Activated naive CD8-positive, alpha-beta T cell treated with anti-CD3 and anti-CD28 coated beads for 36 hours (primary cell): Measurements from ENCODE around the gene CYP3A4. TPM values are rescaled to one million over a fixed set of nuclear protein-coding genes. Genes with fewer than 3 reads are reported as not detected.
A peak's percentile ranks its signal among the peaks of the same experiment; 100 is the strongest.
"Not testable (repeated sequence)": the region's sequence is repeated elsewhere in the genome, so short reads cannot be mapped to it uniquely, and the experiment has no call there.

Experiments
- DNase-seq: peaks from one replicate; pipeline ENCODE4 v3.0.0; 2021
- H3K27ac Mint-ChIP-seq: one replicate; pipeline ENCODE4 v1.8.0; 2022; ENCODE audit warnings: mild to moderate bottlenecking, moderate library complexity, mixed read lengths
- H3K27me3 Mint-ChIP-seq: one replicate; pipeline ENCODE4 v1.8.0; 2022; ENCODE audit warnings: mild to moderate bottlenecking, mixed read lengths
- H3K36me3 Mint-ChIP-seq: one replicate; pipeline ENCODE4 v1.8.0; 2021; ENCODE audit warnings: mild to moderate bottlenecking, mixed read lengths
- H3K4me1 Mint-ChIP-seq: one replicate; pipeline ENCODE4 v1.8.0; 2021; ENCODE audit warnings: mixed read lengths
- H3K4me3 Mint-ChIP-seq: one replicate; pipeline ENCODE4 v1.8.0; 2022; ENCODE audit warnings: mild to moderate bottlenecking, moderate library complexity, mixed read lengths
- H3K9me3 Mint-ChIP-seq: one replicate; pipeline ENCODE4 v1.8.0; 2022; ENCODE audit warnings: mixed read lengths
- total RNA-seq, 2 experiments: library from RNA; stranded (reverse); gene quantifications; one replicate each; pipeline ENCODE4 v1.2.3, GENCODE V29; 2021

CYP3A4 gene
- total RNA-seq, 2 experiments from 2014 or later, result not detected

- Mint-ChIP-seq H3K9me3 (no peaks in the 10 kb centered on the region), H3K4me1 (peaks cover 12% of the 10 kb centered on the region), H3K27ac (no peak overlapping the region), H3K27me3 (no peaks in the 10 kb centered on the region), H3K36me3 (peaks cover 2% of the 10 kb centered on the region), H3K4me3 (no peak overlapping the region)
- no peak for DNase-seq
Observed at GRCh38 chr7:99730238-99730810, 53.7 kb downstream of the CYP3A4 start.

- H3K4me3 Mint-ChIP-seq, result no peak overlapping the region
- H3K36me3 Mint-ChIP-seq, result peaks cover 2% of the 10 kb centered on the region
- no peaks in the 10 kb centered on the region for H3K9me3 Mint-ChIP-seq
- no peak overlapping the region for H3K27ac Mint-ChIP-seq
- no peak for DNase-seq
- peaks cover 12% of the 10 kb centered on the region for H3K4me1 Mint-ChIP-seq
- no peaks in the 10 kb centered on the region for H3K27me3 Mint-ChIP-seq
Observed at GRCh38 chr7:99729486-99730237, 54.3 kb downstream of the CYP3A4 start.

GRCh38 chr7:99728615-99729014, 55.4 kb downstream of the CYP3A4 start:
- Mint-ChIP-seq H3K27me3 (no peaks in the 10 kb centered on the region), H3K9me3 (no peaks in the 10 kb centered on the region), H3K4me3 (no peak overlapping the region), H3K4me1 (peaks cover 10% of the 10 kb centered on the region), H3K27ac (no peak overlapping the region), H3K36me3 (peaks cover 4% of the 10 kb centered on the region)
- DNase-seq, result no peak

GRCh38 chr7:99723201-99723600, 60.8 kb downstream of the CYP3A4 start:
- H3K27ac Mint-ChIP-seq, result not testable (repeated sequence)

GRCh38 chr7:99720800-99721595, 63.0 kb downstream of the CYP3A4 start:
- no peaks in the 10 kb centered on the region for H3K27me3 Mint-ChIP-seq
- H3K36me3 Mint-ChIP-seq, result peaks cover 4% of the 10 kb centered on the region
- no peak overlapping the region for H3K4me3 Mint-ChIP-seq
- H3K9me3 Mint-ChIP-seq, result no peaks in the 10 kb centered on the region
- no peak for DNase-seq
- H3K4me1 Mint-ChIP-seq, result peaks cover 17% of the 10 kb centered on the region
- no peak overlapping the region for H3K27ac Mint-ChIP-seq

More at GRCh38 chr7:99723201-99723600, 60.8 kb downstream of the CYP3A4 start:
- H3K36me3 Mint-ChIP-seq, H3K4me3 Mint-ChIP-seq, H3K27me3 Mint-ChIP-seq, H3K9me3 Mint-ChIP-seq, DNase-seq: not testable (repeated sequence)
- H3K4me1 Mint-ChIP-seq, result peaks cover 17% of the 10 kb centered on the region

- H3K27me3 Mint-ChIP-seq, result no peaks in the 10 kb centered on the region
- H3K4me1 Mint-ChIP-seq, result peaks cover 17% of the 10 kb centered on the region
- peaks cover 5% of the 10 kb centered on the region for H3K36me3 Mint-ChIP-seq
- peak overlapping the region; percentile 18 for H3K27ac Mint-ChIP-seq
- no peak overlapping the region for H3K4me3 Mint-ChIP-seq
- no peaks in the 10 kb centered on the region for H3K9me3 Mint-ChIP-seq
- no peak for DNase-seq
Observed at GRCh38 chr7:99719996-99720769, 63.8 kb downstream of the CYP3A4 start.

- Mint-ChIP-seq H3K4me3 (no peak overlapping the region), H3K27ac (no peak overlapping the region), H3K9me3 (peaks cover 3% of the 10 kb centered on the region), H3K4me1 (no peaks in the 10 kb centered on the region), H3K27me3 (no peaks in the 10 kb centered on the region), H3K36me3 (peaks cover 20% of the 10 kb centered on the region)
- DNase-seq, result no peak
Observed at GRCh38 chr7:99713995-99714570, 69.9 kb downstream of the CYP3A4 start.

GRCh38 chr7:99709838-99710578, 74.0 kb downstream of the CYP3A4 start:
- Mint-ChIP-seq H3K4me3 (no peak overlapping the region), H3K36me3 (peaks cover 34% of the 10 kb centered on the region), H3K4me1 (no peaks in the 10 kb centered on the region), H3K9me3 (peaks cover 17% of the 10 kb centered on the region), H3K27me3 (no peaks in the 10 kb centered on the region), H3K27ac (no peak overlapping the region)
- no peak for DNase-seq

- Mint-ChIP-seq H3K9me3 (peaks cover 15% of the 10 kb centered on the region), H3K27me3 (no peaks in the 10 kb centered on the region), H3K4me3 (no peak overlapping the region), H3K4me1 (no peaks in the 10 kb centered on the region), H3K27ac (no peak overlapping the region), H3K36me3 (peaks cover 27% of the 10 kb centered on the region)
- DNase-seq, result no peak
Observed at GRCh38 chr7:99709260-99709659, 74.7 kb downstream of the CYP3A4 start.

GRCh38 chr7:99707096-99707495, 76.9 kb downstream of the CYP3A4 start:
- H3K36me3 Mint-ChIP-seq, result peaks cover 31% of the 10 kb centered on the region
- no peaks in the 10 kb centered on the region for H3K27me3 Mint-ChIP-seq
- H3K4me3 Mint-ChIP-seq, result no peak overlapping the region

More at GRCh38 chr7:99707096-99707495, 76.9 kb downstream of the CYP3A4 start:
- H3K27ac Mint-ChIP-seq, result no peak overlapping the region
- DNase-seq, result no peak
- H3K9me3 Mint-ChIP-seq, result peaks cover 17% of the 10 kb centered on the region
- no peaks in the 10 kb centered on the region for H3K4me1 Mint-ChIP-seq

Other genes starting within 250 kb of the CYP3A4 start
- gene FAM200A, start 232.1 kb downstream of the CYP3A4 start, total RNA-seq, result 1 to 10 TPM; 5.6 to 6.0 TPM
- 10 to 100 TPM; 57.5 to 58.9 TPM for gene ZNF655, start 225.5 kb downstream of the CYP3A4 start, total RNA-seq
- under 1 TPM; 0.42 to 0.70 TPM for gene TMEM225B, start 185.9 kb downstream of the CYP3A4 start, total RNA-seq
- gene ZSCAN25, start 167.2 kb downstream of the CYP3A4 start, total RNA-seq, result 10 to 100 TPM; 29.7 to 30.1 TPM
- gene CYP3A5, start 104.2 kb downstream of the CYP3A4 start, total RNA-seq, result not detected
- not detected for gene CYP3A7, start 49.0 kb downstream of the CYP3A4 start, total RNA-seq
- gene CYP3A43, start 43.8 kb upstream of the CYP3A4 start, total RNA-seq, result not detected
- not detected for gene OR2AE1, start 92.8 kb upstream of the CYP3A4 start, total RNA-seq
- gene TRIM4, start 135.3 kb upstream of the CYP3A4 start, total RNA-seq, result 10 to 100 TPM; 21.0 to 21.8 TPM
- gene GJC3, start 145.4 kb upstream of the CYP3A4 start, total RNA-seq, result 1 to 10 TPM in 1 of 2 experiments, under 1 TPM in 1; 0.52 to 1.2 TPM
- gene AZGP1, start 191.8 kb upstream of the CYP3A4 start, total RNA-seq, result not detected
- gene ZKSCAN1, start 231.4 kb upstream of the CYP3A4 start, total RNA-seq, result 10 to 100 TPM; 38.6 to 41.5 TPM